ENCODE measurements around the gene DENND10.

Gene DENND10

GRCh38 chr10:119112056-119112455 is 8.1 kb downstream of the DENND10 start:
- no peak for FAIRE-seq
- no peak for TF ChIP-seq POLR2A (IDR thresholded peaks at IDR 0.05; ENCODE audit: low read depth, low read length)
- no peak for DNase-seq (ENCODE audit: insufficient read length, low spot score)

DNA sequence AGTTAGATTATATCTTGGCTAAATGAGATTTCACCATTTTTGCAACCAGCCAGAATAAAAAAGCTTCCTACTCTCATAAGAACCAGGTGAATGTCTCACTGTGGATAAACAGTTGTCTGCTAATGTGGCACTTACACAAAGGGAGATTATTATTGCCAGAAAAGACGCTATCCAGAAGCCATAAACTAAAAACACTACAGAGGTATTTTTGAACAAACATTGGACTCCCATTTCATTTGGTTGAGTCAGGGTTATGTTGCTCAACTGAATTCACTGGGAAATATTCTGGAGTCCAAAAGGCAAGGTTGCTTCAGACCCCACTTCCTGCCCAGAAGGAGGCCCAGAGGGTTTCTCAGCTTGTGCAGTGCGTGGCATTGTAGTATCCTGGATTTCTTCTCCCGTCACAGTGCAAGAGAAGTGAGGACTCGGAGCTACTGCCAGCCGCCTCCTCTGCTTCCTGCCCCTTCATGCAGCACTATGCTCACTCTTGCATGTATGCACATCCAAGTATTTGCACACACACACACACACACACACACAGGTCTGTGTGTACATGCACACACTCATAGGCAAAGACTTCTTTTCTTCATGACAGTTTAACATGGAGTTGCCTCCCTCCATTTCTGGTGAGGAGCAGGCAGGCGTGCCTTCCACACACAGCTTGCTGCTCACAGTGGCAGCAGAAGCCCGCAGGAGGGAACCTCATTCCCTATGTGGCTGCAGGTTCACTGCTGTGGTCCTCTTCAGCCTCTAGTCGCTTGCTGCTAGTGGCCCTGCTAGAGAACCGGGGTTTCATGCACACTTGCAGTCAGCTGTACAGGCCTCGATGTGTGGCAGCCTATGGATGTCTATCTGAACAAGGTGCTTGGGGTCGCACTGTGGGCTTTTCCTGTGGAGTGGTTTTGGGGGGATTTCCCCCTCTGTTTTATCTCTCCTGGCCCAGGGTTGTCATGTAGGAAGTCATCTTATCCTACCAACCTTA is 10.1 kb downstream of the DENND10 start:
- FAIRE-seq (no peak), DNase-seq (ENCODE audit: insufficient read length, low spot score) (peak; percentile 52)
- no peak for TF ChIP-seq POLR2A (IDR thresholded peaks at IDR 0.05; ENCODE audit: low read depth, low read length)

- no peak for DNase-seq (ENCODE audit: insufficient read length, low spot score)
- no peak for TF ChIP-seq POLR2A (IDR thresholded peaks at IDR 0.05; ENCODE audit: low read depth, low read length)
- FAIRE-seq = no peak
These were observed 12.0 kb downstream of the DENND10 start for GRCh38 chr10:119115926-119116325.

- TF ChIP-seq POLR2A (IDR thresholded peaks at IDR 0.05; ENCODE audit: low read depth, low read length) = no peak
- DNase-seq (ENCODE audit: insufficient read length, low spot score) (no peak), FAIRE-seq (no peak)
These were observed 12.5 kb downstream of the DENND10 start for GRCh38 chr10:119116326-119116951.

- no peak for TF ChIP-seq POLR2A (IDR thresholded peaks at IDR 0.05; ENCODE audit: low read depth, low read length)
- DNase-seq (ENCODE audit: insufficient read length, low spot score) (no peak), FAIRE-seq (no peak)
These were observed 14.3 kb downstream of the DENND10 start for GRCh38 chr10:119118231-119118630.

DNA sequence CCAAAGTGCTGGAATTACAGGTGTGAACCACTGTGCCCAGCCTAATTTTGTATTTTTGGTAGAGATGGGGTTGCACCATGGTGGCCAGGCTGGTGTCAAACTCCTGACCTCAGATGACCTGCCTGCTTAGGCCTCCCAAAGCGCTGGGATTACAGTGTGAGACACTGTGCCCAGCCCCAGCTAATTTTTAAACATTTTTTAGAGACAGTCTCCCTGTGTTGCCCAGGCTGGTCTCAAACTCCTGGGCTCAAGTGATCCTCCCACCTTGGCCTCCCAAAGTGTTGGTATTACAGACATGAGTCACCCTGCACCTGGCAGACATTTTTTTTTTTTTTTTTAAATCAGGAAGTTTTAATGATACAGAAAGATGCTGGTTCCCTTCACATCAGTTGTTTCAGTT is 15.5 kb downstream of the DENND10 start:
- FAIRE-seq = no peak
- no peak for DNase-seq (ENCODE audit: insufficient read length, low spot score)
- TF ChIP-seq POLR2A (IDR thresholded peaks at IDR 0.05; ENCODE audit: low read depth, low read length) = no peak

- FAIRE-seq (no peak), DNase-seq (ENCODE audit: insufficient read length, low spot score) (no peak)
These were observed 16.5 kb downstream of the DENND10 start for GRCh38 chr10:119120413-119120867.

GRCh38 chr10:119120875-119121274 is 17.0 kb downstream of the DENND10 start:
- TF ChIP-seq POLR2A (IDR thresholded peaks at IDR 0.05; ENCODE audit: low read depth, low read length) = no peak
- no peak for FAIRE-seq

More at GRCh38 chr10:119120413-119120867, 16.5 kb downstream of the DENND10 start:
- TF ChIP-seq POLR2A (IDR thresholded peaks at IDR 0.05; ENCODE audit: low read depth, low read length) = no peak

DNA sequence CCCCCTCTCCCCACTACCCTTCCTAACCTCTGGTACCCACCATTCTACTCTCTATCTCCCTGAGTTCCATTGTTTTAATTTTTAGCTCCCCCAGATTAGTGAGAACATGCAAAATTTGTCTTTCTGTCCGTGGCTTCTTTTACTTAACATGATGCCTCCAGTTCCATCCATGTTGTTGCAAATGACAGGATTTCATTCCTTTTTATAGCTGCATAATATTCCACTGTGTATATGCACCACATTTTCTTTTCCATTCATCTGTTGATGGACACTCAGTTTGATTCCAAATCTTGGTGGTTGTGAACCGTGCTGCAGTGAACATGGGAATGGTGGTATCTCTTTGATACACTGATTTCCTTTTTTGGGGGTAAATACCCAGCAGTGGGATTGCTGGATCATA is 22.0 kb downstream of the DENND10 start:
- no peak for TF ChIP-seq POLR2A (IDR thresholded peaks at IDR 0.05; ENCODE audit: low read depth, low read length)

More at GRCh38 chr10:119120875-119121274, 17.0 kb downstream of the DENND10 start:
- no peak for DNase-seq (ENCODE audit: insufficient read length, low spot score)

GRCh38 chr10:119129721-119130120 is 25.8 kb downstream of the DENND10 start:
- FAIRE-seq (no peak), DNase-seq (ENCODE audit: insufficient read length, low spot score) (no peak)
- no peak for TF ChIP-seq POLR2A (IDR thresholded peaks at IDR 0.05; ENCODE audit: low read depth, low read length)

More for the DNA sequence above, 22.0 kb downstream of the DENND10 start:
- no peak for DNase-seq (ENCODE audit: insufficient read length, low spot score)
- FAIRE-seq = no peak

GRCh38 chr10:119131512-119132240 is 27.8 kb downstream of the DENND10 start:
- TF ChIP-seq POLR2A (IDR thresholded peaks at IDR 0.05; ENCODE audit: low read depth, low read length) = no peak
- DNase-seq (ENCODE audit: insufficient read length, low spot score) = peak; percentile 30
- FAIRE-seq = no peak

GRCh38 chr10:119132521-119133345 is 28.8 kb downstream of the DENND10 start:
- FAIRE-seq = no peak
- DNase-seq (ENCODE audit: insufficient read length, low spot score) = no peak

DNA sequence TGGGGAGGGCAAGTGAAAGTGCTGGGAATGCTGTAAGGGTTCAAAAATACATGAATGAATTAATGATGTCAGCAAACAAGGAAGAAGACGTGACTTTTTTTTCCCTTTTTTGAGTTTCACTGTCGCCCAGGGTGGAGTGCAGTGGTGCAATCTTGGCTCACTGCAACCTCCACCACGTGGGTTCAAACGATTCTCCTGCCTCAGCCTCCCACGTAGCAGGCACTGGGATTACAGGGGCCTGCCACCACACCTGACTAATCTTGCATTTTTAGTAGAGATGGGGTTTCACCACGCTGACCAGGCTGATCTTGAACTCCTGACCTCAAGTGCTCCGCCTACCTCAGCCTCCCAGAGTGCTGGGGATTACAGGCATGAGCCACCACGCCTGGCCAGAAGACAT is 30.0 kb downstream of the DENND10 start:
- FAIRE-seq (no peak), DNase-seq (ENCODE audit: insufficient read length, low spot score) (no peak)
- no peak for TF ChIP-seq POLR2A (IDR thresholded peaks at IDR 0.05; ENCODE audit: low read depth, low read length)

More at GRCh38 chr10:119132521-119133345, 28.8 kb downstream of the DENND10 start:
- no peak for TF ChIP-seq POLR2A (IDR thresholded peaks at IDR 0.05; ENCODE audit: low read depth, low read length)

Measured in H54 (cell line).